ENCODE data around the gene FARP1. TPM values are rescaled to one million over a fixed set of nuclear protein-coding genes. Genes with fewer than 3 reads are reported as not detected.
A peak's percentile ranks its signal among the peaks of the same experiment; 100 is the strongest.

The FARP1 gene
- total and polyA plus RNA-seq, 2 of the 13 experiments (the other 11 are each of a cell fraction or from before 2014, with no cell fraction given) = 70.6 to 126 TPM

DNA sequence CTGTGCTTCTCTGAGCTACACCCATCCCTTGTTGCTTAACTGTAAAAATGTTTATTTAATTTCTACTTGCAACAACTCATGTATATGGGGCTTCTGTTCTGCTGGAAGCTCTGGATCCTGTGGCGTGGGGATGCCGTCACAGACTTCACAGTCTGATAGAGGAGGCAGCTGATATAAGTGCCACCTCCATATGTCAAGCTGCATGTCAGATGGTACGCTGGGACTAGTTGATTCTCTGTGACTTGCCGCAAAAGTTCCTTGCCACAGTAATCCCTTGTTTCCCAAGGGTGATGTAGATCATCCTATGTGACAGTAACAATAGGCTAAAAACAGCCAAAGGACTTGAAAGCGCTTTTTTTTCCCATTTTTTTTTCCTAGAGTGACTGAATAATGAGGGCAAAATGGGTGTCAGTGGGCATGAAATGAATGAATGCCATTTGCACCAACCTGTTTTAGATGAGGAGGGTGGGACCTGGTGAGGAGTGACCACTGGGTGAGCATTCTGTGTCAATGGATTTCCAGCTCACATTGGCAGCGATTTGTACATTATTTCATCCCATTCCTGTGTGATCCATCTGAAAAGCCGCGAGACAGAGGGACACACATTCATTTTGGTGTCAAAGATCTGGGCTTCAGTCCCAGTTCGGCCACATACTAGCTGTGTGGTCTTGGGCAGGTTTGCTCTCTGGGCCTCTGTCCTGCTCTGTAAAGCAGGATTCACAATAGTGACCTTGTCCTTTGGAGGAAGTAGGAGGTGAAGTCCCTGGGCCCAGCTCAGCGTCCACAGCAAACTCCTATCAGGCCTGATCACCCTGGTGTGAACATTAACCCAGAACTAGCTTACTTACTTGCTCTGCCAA, 123.0 kb downstream of the FARP1 start (continued):
- TF ChIP-seq, protein P1, sequence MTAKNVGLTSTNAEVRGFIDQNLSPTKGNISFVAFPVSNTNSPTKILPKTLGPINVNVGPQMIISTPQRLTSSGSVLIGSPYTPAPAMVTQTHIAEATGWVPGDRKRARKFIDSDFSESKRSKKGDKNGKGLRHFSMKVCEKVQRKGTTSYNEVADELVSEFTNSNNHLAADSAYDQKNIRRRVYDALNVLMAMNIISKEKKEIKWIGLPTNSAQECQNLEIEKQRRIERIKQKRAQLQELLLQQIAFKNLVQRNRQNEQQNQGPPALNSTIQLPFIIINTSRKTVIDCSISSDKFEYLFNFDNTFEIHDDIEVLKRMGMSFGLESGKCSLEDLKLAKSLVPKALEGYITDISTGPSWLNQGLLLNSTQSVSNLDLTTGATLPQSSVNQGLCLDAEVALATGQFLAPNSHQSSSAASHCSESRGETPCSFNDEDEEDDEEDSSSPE (CRISPR knock-in tag; IDR thresholded peaks at IDR 0.05) = no peak
- TF ChIP-seq ZNF839 (CRISPR knock-in tag; IDR thresholded peaks at IDR 0.05; ENCODE audit: borderline replicate concordance) = no peak
- peak; percentile 78 for TF ChIP-seq POGZ (CRISPR knock-in tag; IDR thresholded peaks at IDR 0.05)
- no peak for TF ChIP-seq CEBPB (IDR thresholded peaks at IDR 0.05; ENCODE audit: borderline replicate concordance, low read depth, low read length)
- no peak for TF ChIP-seq SP140L (CRISPR knock-in tag; IDR thresholded peaks at IDR 0.05; ENCODE audit: borderline replicate concordance)
- no peak for TF ChIP-seq FOXK2 (IDR thresholded peaks at IDR 0.05)
- TF ChIP-seq, protein P2, sequence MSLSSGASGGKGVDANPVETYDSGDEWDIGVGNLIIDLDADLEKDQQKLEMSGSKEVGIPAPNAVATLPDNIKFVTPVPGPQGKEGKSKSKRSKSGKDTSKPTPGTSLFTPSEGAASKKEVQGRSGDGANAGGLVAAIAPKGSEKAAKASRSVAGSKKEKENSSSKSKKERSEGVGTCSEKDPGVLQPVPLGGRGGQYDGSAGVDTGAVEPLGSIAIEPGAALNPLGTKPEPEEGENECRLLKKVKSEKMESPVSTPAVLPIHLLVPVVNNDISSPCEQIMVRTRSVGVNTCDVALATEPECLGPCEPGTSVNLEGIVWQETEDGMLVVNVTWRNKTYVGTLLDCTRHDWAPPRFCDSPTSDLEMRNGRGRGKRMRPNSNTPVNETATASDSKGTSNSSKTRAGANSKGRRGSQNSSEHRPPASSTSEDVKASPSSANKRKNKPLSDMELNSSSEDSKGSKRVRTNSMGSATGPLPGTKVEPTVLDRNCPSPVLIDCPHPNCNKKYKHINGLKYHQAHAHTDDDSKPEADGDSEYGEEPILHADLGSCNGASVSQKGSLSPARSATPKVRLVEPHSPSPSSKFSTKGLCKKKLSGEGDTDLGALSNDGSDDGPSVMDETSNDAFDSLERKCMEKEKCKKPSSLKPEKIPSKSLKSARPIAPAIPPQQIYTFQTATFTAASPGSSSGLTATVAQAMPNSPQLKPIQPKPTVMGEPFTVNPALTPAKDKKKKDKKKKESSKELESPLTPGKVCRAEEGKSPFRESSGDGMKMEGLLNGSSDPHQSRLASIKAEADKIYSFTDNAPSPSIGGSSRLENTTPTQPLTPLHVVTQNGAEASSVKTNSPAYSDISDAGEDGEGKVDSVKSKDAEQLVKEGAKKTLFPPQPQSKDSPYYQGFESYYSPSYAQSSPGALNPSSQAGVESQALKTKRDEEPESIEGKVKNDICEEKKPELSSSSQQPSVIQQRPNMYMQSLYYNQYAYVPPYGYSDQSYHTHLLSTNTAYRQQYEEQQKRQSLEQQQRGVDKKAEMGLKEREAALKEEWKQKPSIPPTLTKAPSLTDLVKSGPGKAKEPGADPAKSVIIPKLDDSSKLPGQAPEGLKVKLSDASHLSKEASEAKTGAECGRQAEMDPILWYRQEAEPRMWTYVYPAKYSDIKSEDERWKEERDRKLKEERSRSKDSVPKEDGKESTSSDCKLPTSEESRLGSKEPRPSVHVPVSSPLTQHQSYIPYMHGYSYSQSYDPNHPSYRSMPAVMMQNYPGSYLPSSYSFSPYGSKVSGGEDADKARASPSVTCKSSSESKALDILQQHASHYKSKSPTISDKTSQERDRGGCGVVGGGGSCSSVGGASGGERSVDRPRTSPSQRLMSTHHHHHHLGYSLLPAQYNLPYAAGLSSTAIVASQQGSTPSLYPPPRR (CRISPR knock-in tag; IDR thresholded peaks at IDR 0.05; ENCODE audit: borderline replicate concordance) = peak; percentile 46
- TF ChIP-seq, protein P3, sequence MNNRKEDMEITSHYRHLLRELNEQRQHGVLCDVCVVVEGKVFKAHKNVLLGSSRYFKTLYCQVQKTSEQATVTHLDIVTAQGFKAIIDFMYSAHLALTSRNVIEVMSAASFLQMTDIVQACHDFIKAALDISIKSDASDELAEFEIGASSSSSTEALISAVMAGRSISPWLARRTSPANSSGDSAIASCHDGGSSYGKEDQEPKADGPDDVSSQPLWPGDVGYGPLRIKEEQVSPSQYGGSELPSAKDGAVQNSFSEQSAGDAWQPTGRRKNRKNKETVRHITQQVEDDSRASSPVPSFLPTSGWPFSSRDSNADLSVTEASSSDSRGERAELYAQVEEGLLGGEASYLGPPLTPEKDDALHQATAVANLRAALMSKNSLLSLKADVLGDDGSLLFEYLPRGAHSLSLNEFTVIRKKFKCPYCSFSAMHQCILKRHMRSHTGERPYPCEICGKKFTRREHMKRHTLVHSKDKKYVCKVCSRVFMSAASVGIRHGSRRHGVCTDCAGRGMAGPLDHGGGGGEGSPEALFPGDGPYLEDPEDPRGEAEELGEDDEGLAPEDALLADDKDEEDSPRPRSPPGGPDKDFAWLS (CRISPR knock-in tag; IDR thresholded peaks at IDR 0.05; ENCODE audit: borderline replicate concordance) = no peak
- TF ChIP-seq TBL1XR1 (IDR thresholded peaks at IDR 0.05; ENCODE audit: borderline replicate concordance, low read length, partially characterized antibody) = no peak
- TF ChIP-seq SRSF9 (IDR thresholded peaks at IDR 0.05; ENCODE audit: borderline replicate concordance, insufficient read depth, low read depth, low read length, poor library complexity, severe bottlenecking) = no peak
- TF ChIP-seq MYC (CRISPR knock-in tag; IDR thresholded peaks at IDR 0.05; ENCODE audit: borderline replicate concordance) = peak; percentile 31; the same call in 1 of the 2 replicates
- 0 out of 2 replicates have a peak, but pooled peaks have one; percentile 51 for TF ChIP-seq GZF1 (CRISPR knock-in tag; IDR thresholded peaks at IDR 0.05)
- TF ChIP-seq ZC3H4 (CRISPR knock-in tag; IDR thresholded peaks at IDR 0.05; ENCODE audit: borderline replicate concordance) = no peak
- no peak for TF ChIP-seq HNRNPL (IDR thresholded peaks at IDR 0.05; ENCODE audit: low read depth, low read length)
- TF ChIP-seq, protein P4, sequence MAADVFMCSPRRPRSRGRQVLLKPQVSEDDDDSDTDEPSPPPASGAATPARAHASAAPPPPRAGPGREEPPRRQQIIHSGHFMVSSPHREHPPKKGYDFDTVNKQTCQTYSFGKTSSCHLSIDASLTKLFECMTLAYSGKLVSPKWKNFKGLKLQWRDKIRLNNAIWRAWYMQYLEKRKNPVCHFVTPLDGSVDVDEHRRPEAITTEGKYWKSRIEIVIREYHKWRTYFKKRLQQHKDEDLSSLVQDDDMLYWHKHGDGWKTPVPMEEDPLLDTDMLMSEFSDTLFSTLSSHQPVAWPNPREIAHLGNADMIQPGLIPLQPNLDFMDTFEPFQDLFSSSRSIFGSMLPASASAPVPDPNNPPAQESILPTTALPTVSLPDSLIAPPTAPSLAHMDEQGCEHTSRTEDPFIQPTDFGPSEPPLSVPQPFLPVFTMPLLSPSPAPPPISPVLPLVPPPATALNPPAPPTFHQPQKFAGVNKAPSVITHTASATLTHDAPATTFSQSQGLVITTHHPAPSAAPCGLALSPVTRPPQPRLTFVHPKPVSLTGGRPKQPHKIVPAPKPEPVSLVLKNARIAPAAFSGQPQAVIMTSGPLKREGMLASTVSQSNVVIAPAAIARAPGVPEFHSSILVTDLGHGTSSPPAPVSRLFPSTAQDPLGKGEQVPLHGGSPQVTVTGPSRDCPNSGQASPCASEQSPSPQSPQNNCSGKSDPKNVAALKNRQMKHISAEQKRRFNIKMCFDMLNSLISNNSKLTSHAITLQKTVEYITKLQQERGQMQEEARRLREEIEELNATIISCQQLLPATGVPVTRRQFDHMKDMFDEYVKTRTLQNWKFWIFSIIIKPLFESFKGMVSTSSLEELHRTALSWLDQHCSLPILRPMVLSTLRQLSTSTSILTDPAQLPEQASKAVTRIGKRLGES (CRISPR knock-in tag; IDR thresholded peaks at IDR 0.05; ENCODE audit: borderline replicate concordance) = no peak
- TF ChIP-seq ZNF879 (CRISPR knock-in tag; IDR thresholded peaks at IDR 0.05) = no peak
- no peak for TF ChIP-seq AGO2 (optimal IDR thresholded peaks at IDR 0.05; ENCODE audit: low read depth, low read length)
- TF ChIP-seq AKAP8 (CRISPR knock-in tag; IDR thresholded peaks at IDR 0.05) = no peak; the same call in 1 of the 2 replicates

All from HepG2 (cell line).